Mesendoderm (in vitro differentiated cells): ENCODE data around the gene KLK15.

ENCODE experiments used
- DNase-seq: peaks from one replicate; pipeline ENCODE4 v3.0.0; 2013
- H2AK5ac ChIP-seq: 2 replicates; pipeline ENCODE4 v1.6.1; 2013; ENCODE audit warnings: low read length, inconsistent platforms
- H2BK120ac ChIP-seq: 2 replicates; pipeline ENCODE4 v1.6.1; 2013; ENCODE audit warnings: low read depth, mild to moderate bottlenecking, low read length, moderate library complexity, mixed read lengths
- H2BK15ac ChIP-seq: replicated peaks from 2 replicates; pipeline ENCODE4 v1.6.1; 2013; ENCODE audit warnings: low read depth, mild to moderate bottlenecking, moderate library complexity
- H2BK5ac ChIP-seq: 2 replicates; pipeline ENCODE4 v1.6.1; 2013; ENCODE audit warnings: low read length, inconsistent platforms
- H3K18ac ChIP-seq: 2 replicates; pipeline ENCODE4 v1.6.1; 2013; ENCODE audit warnings: mild to moderate bottlenecking, low read length, mixed read lengths
- H3K23ac ChIP-seq: one replicate; pipeline ENCODE4 v1.6.1; 2013; ENCODE audit warnings: low read length
- H3K27ac ChIP-seq: 2 replicates; pipeline ENCODE4 v1.5.1; 2013; ENCODE audit warnings: low read depth, mild to moderate bottlenecking, inconsistent platforms, low read length, moderate library complexity
- H3K27me3 ChIP-seq: 2 replicates; pipeline ENCODE4 v1.6.1; 2013; ENCODE audit warnings: low read length, control low read depth, mild to moderate bottlenecking, inconsistent platforms; ENCODE audit not compliant: insufficient read depth, poor library complexity
- H3K36me3 ChIP-seq: 2 replicates; pipeline ENCODE4 v1.6.1; 2013; ENCODE audit warnings: low read length, inconsistent platforms; ENCODE audit not compliant: control insufficient read depth, insufficient read depth
- H3K4ac ChIP-seq: one replicate; pipeline ENCODE4 v1.6.1; 2013; ENCODE audit warnings: low read depth, mild to moderate bottlenecking, low read length, moderate library complexity
- H3K4me1 ChIP-seq: 2 replicates; pipeline ENCODE4 v1.6.1; 2013; ENCODE audit warnings: low read depth, low read length, inconsistent platforms; ENCODE audit not compliant: control insufficient read depth
- H3K4me2 ChIP-seq: 2 replicates; pipeline ENCODE4 v1.6.1; 2013; ENCODE audit warnings: low read length
- H3K4me3 ChIP-seq: 2 replicates; pipeline ENCODE4 v1.5.1; 2013; ENCODE audit warnings: mild to moderate bottlenecking, low read length
- H3K56ac ChIP-seq: one replicate; pipeline ENCODE4 v1.6.1; 2013; ENCODE audit warnings: low read length
- H3K79me1 ChIP-seq: 2 replicates; pipeline ENCODE4 v1.6.1; 2013; ENCODE audit warnings: low read length, inconsistent platforms
- H3K79me2 ChIP-seq: 2 replicates; pipeline ENCODE4 v1.6.1; 2013; ENCODE audit warnings: mild to moderate bottlenecking, low read length; ENCODE audit not compliant: control insufficient read depth, insufficient read depth
- H3K9ac ChIP-seq: 2 replicates; pipeline ENCODE4 v1.6.1; 2013; ENCODE audit warnings: low read length, inconsistent platforms
- H4K5ac ChIP-seq: one replicate; pipeline ENCODE4 v1.6.1; 2013; ENCODE audit warnings: low read length
- H4K8ac ChIP-seq: one replicate; pipeline ENCODE4 v1.6.1; 2013; ENCODE audit warnings: low read depth, mild to moderate bottlenecking, control low read depth, low read length, moderate library complexity
- WGBS: extraction: QIAGEN DNeasy Blood & Tissue Kit; methylation state at CpG from one replicate; pipeline ENCODE4 v1.1.7; 2013; ENCODE audit warnings: low lambda C conversion rate, missing lambda C conversion rate; ENCODE audit not compliant: insufficient coverage; ENCODE audit errors: extremely low coverage; 5-methylcytosine and 5-hydroxymethylcytosine counted together

Gene KLK15

DNA sequence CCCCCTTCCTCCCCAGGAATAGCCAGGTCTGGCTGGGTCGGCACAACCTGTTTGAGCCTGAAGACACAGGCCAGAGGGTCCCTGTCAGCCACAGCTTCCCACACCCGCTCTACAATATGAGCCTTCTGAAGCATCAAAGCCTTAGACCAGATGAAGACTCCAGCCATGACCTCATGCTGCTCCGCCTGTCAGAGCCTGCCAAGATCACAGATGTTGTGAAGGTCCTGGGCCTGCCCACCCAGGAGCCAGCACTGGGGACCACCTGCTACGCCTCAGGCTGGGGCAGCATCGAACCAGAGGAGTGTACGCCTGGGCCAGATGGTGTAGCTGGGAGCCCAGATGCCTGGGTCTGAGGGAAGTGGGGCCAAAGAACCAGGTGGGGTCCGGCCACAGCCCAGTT, 43.1 kb upstream of the KLK15 start:
- no peak overlapping the region for H2BK5ac ChIP-seq
- no peaks in the 10 kb centered on the region for H3K27me3 ChIP-seq
- H3K4me2 ChIP-seq, result no peak overlapping the region
- H3K9ac ChIP-seq, result no peak overlapping the region
- no peaks in the 10 kb centered on the region for H3K79me2 ChIP-seq
- no peak overlapping the region for H3K4me3 ChIP-seq
- H2BK120ac ChIP-seq, result no peak overlapping the region
- H3K4me1 ChIP-seq, result no peaks in the 10 kb centered on the region
- H3K23ac ChIP-seq, result no peak overlapping the region
- H3K4ac ChIP-seq, result no peak overlapping the region
- H3K36me3 ChIP-seq, result no peaks in the 10 kb centered on the region
- no peaks in the 10 kb centered on the region for H3K79me1 ChIP-seq
- no peak overlapping the region for H3K18ac ChIP-seq
- no peak overlapping the region for H4K5ac ChIP-seq
- H2AK5ac ChIP-seq, result no peak overlapping the region
- no peak overlapping the region for H2BK15ac ChIP-seq
- no peak overlapping the region for H3K56ac ChIP-seq
- no peak for DNase-seq
- no peak overlapping the region for H3K27ac ChIP-seq
- WGBS, result no CpG with 5 or more reads among the region's 7 CpGs
- no peak overlapping the region for H4K8ac ChIP-seq

DNA sequence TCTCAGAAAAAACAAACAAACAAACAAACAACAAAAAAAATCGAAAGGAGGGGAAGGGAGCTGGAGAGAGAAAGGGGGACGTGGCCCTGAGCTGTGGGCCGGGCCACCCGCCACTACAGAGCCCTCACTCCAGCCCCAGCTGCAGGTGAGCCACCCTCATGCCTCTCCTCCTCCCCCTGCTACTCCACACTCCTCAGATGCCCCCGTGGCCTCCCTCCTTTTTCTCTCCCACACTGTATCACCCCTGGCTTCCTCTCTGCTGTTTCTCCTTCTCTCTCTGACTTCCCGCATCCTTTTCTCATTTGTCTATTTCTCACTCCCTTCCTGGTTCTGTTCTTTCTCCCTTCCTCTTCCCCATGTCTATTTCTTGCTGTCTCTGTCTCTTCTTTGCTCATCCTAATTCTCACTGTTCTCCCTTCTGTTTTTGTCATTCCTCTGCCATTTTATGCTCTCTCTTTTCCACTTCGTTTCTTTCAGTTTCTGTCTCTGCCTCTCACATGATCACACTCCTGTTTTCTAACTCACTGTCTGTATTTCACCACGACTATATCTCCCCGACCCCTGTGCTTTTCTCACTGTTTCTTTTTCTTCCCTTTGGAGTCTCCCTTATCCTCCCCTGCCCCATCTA, 42.5 kb upstream of the KLK15 start:
- no peak overlapping the region for H3K56ac ChIP-seq
- H2BK120ac ChIP-seq, result no peak overlapping the region
- H3K4me2 ChIP-seq, result no peak overlapping the region
- H4K5ac ChIP-seq, result no peak overlapping the region
- no peak overlapping the region for H2BK5ac ChIP-seq
- no peaks in the 10 kb centered on the region for H3K4me1 ChIP-seq
- H3K36me3 ChIP-seq, result no peaks in the 10 kb centered on the region
- H3K27ac ChIP-seq, result no peak overlapping the region
- no peak overlapping the region for H3K23ac ChIP-seq
- no peak overlapping the region for H3K4ac ChIP-seq
- no peak overlapping the region for H3K4me3 ChIP-seq
- no peak overlapping the region for H4K8ac ChIP-seq
- H2BK15ac ChIP-seq, result no peak overlapping the region
- H3K18ac ChIP-seq, result no peak overlapping the region
- no peak for DNase-seq
- no peaks in the 10 kb centered on the region for H3K79me2 ChIP-seq
- H2AK5ac ChIP-seq, result no peak overlapping the region
- whole genome bisulfite sequencing, result no CpG with 5 or more reads among the region's 9 CpGs
- no peaks in the 10 kb centered on the region for H3K27me3 ChIP-seq
- H3K79me1 ChIP-seq, result no peaks in the 10 kb centered on the region
- H3K9ac ChIP-seq, result no peak overlapping the region

DNA sequence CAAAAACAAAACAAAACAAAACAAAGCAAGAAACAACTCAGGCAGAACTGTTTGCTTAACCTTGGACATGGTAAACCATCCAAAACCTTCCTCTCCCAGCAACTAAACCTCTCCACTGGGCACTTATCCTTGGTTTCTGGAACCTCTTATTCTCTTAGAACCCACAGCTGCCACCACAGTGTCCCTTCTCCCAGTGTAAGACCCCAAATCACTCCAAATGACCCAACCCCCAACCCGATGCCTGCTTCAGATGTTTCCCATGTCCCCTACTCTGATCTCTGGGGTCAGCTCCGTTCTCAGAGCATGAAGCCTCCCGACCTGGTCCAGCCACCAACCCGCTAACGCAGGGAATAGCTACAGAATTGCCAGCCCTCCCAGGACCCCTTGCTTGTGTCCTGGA, 40.8 kb upstream of the KLK15 start:
- Histone ChIP-seq H3K79me2 (no peaks in the 10 kb centered on the region), H3K9ac (no peak overlapping the region), H3K27me3 (no peaks in the 10 kb centered on the region), H3K18ac (no peak overlapping the region), H2BK120ac (no peak overlapping the region), H3K27ac (no peak overlapping the region), H3K56ac (no peak overlapping the region), H3K4me1 (no peaks in the 10 kb centered on the region), H2AK5ac (no peak overlapping the region), H3K79me1 (no peaks in the 10 kb centered on the region), H2BK15ac (no peak overlapping the region), H3K4ac (no peak overlapping the region), H3K36me3 (no peaks in the 10 kb centered on the region), H3K4me3 (no peak overlapping the region), H3K4me2 (no peak overlapping the region), H4K8ac (no peak overlapping the region), H3K23ac (no peak overlapping the region), H4K5ac (no peak overlapping the region), H2BK5ac (no peak overlapping the region)
- no peak for DNase-seq
- no CpG with 5 or more reads among the region's 5 CpGs for WGBS

DNA sequence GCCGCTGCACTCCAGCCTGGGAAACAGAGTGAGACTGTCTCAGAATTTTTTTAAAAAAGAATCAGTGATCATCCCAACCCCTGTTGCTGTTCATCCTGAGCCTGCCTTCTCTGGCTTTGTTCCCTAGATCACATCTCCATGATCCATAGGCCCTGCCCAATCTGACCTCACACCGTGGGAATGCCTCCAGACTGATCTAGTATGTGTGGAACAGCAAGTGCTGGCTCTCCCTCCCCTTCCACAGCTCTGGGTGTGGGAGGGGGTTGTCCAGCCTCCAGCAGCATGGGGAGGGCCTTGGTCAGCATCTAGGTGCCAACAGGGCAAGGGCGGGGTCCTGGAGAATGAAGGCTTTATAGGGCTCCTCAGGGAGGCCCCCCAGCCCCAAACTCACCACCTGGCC, 39.7 kb upstream of the KLK15 start, which contains the start of gene KLK2:
Gene KLK2 (plus strand): TSS at position 384 of the 400 bp plus-strand sequence. CDS start 35 bp downstream, outside the sequence.
- H3K27me3 ChIP-seq, result no peaks in the 10 kb centered on the region
- H3K27ac ChIP-seq, result no peak within 1 kb of the TSS
- H2BK5ac ChIP-seq, result no peak within 1 kb of the TSS
- H3K4me2 ChIP-seq, result no peak within 1 kb of the TSS
- no peak within 1 kb of the TSS for H4K5ac ChIP-seq
- H3K4me3 ChIP-seq, result no peak within 1 kb of the TSS
- H3K4ac ChIP-seq, result no peak within 1 kb of the TSS
- H2BK15ac ChIP-seq, result no peak within 1 kb of the TSS
- no peaks in the 10 kb centered on the region for H3K79me2 ChIP-seq
- H3K36me3 ChIP-seq, result no peaks in the 10 kb centered on the region
- H3K23ac ChIP-seq, result no peak within 1 kb of the TSS
- H4K8ac ChIP-seq, result no peak within 1 kb of the TSS
- H3K56ac ChIP-seq, result no peak within 1 kb of the TSS
- no peak within 1 kb of the TSS for H2BK120ac ChIP-seq
- H3K18ac ChIP-seq, result no peak within 1 kb of the TSS
- no peak within 1 kb of the TSS for H2AK5ac ChIP-seq
- no peaks in the 10 kb centered on the region for H3K4me1 ChIP-seq
- no peak within 1 kb of the TSS for H3K9ac ChIP-seq
- no peak for DNase-seq
- no CpG with 5 or more reads among the region's 3 CpGs for WGBS
- H3K79me1 ChIP-seq, result no peaks in the 10 kb centered on the region

DNA sequence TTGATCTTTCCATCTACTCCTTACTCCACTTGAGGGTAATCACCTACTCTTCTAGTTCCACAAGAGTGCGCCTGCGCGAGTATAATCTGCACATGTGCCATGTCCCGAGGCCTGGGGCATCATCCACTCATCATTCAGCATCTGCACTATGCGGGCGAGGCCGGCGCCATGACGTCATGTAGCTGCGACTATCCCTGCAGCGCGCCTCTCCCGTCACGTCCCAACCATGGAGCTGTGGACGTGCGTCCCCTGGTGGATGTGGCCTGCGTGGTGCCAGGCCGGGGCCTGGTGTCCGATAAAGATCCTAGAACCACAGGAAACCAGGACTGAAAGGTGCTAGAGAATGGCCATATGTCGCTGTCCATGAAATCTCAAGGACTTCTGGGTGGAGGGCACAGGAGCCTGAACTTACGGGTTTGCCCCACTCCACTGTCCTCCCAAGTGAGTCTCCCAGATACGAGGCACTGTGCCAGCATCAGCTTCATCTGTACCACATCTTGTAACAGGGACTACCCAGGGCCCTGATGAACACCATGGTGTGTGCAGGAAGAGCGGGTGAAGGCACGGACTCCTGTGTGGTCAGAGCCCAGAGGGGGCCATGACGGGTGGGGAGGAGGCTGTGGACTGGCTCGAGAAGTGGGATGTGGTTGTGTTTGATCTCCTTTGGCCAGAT, 37.2 kb upstream of the KLK15 start:
- H4K5ac ChIP-seq, result no peak overlapping the region
- no peak overlapping the region for H2BK5ac ChIP-seq
- H2BK15ac ChIP-seq, result no peak overlapping the region
- no peaks in the 10 kb centered on the region for H3K79me1 ChIP-seq
- no peak overlapping the region for H2BK120ac ChIP-seq
- H3K4ac ChIP-seq, result no peak overlapping the region
- H3K36me3 ChIP-seq, result no peaks in the 10 kb centered on the region
- H3K18ac ChIP-seq, result no peak overlapping the region
- H3K27ac ChIP-seq, result no peak overlapping the region
- H3K4me3 ChIP-seq, result no peak overlapping the region
- H3K4me2 ChIP-seq, result no peak overlapping the region
- no peak overlapping the region for H3K23ac ChIP-seq
- DNase-seq, result no peak
- H3K27me3 ChIP-seq, result no peaks in the 10 kb centered on the region
- H4K8ac ChIP-seq, result no peak overlapping the region
- no CpG with 5 or more reads among the region's 26 CpGs for WGBS
- H2AK5ac ChIP-seq, result no peak overlapping the region
- H3K56ac ChIP-seq, result no peak overlapping the region
- no peaks in the 10 kb centered on the region for H3K79me2 ChIP-seq
- H3K9ac ChIP-seq, result no peak overlapping the region
- H3K4me1 ChIP-seq, result no peaks in the 10 kb centered on the region

DNA sequence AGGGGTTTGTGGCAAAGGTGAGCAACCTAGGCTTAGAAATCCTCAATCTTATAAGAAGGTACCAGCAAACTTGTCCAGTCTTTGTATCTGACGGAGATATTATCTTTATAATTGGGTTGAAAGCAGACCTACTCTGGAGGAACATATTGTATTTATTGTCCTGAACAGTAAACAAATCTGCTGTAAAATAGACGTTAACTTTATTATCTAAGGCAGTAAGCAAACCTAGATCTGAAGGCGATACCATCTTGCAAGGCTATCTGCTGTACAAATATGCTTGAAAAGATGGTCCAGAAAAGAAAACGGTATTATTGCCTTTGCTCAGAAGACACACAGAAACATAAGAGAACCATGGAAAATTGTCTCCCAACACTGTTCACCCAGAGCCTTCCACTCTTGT, 36.1 kb upstream of the KLK15 start:
- no peak overlapping the region for H3K23ac ChIP-seq
- no peak overlapping the region for H2BK120ac ChIP-seq
- H4K5ac ChIP-seq, result no peak overlapping the region
- no peak overlapping the region for H3K9ac ChIP-seq
- no peak overlapping the region for H3K4me2 ChIP-seq
- H3K79me1 ChIP-seq, result no peaks in the 10 kb centered on the region
- no peaks in the 10 kb centered on the region for H3K4me1 ChIP-seq
- no peaks in the 10 kb centered on the region for H3K79me2 ChIP-seq
- H4K8ac ChIP-seq, result no peak overlapping the region
- H3K36me3 ChIP-seq, result no peaks in the 10 kb centered on the region
- no CpG with 5 or more reads among the region's 4 CpGs for WGBS
- H2BK5ac ChIP-seq, result no peak overlapping the region
- H2AK5ac ChIP-seq, result no peak overlapping the region
- no peak overlapping the region for H3K27ac ChIP-seq
- H3K4me3 ChIP-seq, result no peak overlapping the region
- H3K4ac ChIP-seq, result no peak overlapping the region
- H3K56ac ChIP-seq, result no peak overlapping the region
- H3K27me3 ChIP-seq, result no peaks in the 10 kb centered on the region
- H2BK15ac ChIP-seq, result no peak overlapping the region
- DNase-seq, result no peak
- no peak overlapping the region for H3K18ac ChIP-seq
